COR-L47 (cell line): ENCODE data around the gene TECPR2.
A peak's percentile ranks its signal among the peaks of the same experiment; 100 is the strongest.
"Not testable (repeated sequence)": the region's sequence is repeated elsewhere in the genome, so short reads cannot be mapped to it uniquely, and the experiment has no call there.

ENCODE experiments used
- DNase-seq: peaks from one replicate; lab custom pipeline; 2025; lab: John Stamatoyannopoulos, UW

The TECPR2 gene

GRCh38 chr14:102362545-102363181 lies at the start of gene TECPR2, which contains the start of gene CINP:
Gene TECPR2, plus strand, starts transcription at chr14:102362941. Its CDS starts 13,781 bp downstream, at chr14:102376722.
Gene CINP, minus strand, starts transcription at chr14:102362890. Its CDS starts 39 bp downstream, at chr14:102362851.
- DNase-seq = peak; percentile 100

GRCh38 chr14:102314242-102315011 lies 48.3 kb upstream of the TECPR2 start:
- DNase-seq = peak; percentile 83

- DNase-seq = no peak
Observed at GRCh38 chr14:102315121-102315520, 47.6 kb upstream of the TECPR2 start.

- peak; percentile 75 for DNase-seq
Observed at GRCh38 chr14:102316338-102316742, 46.4 kb upstream of the TECPR2 start.

GRCh38 chr14:102316743-102317563 lies 45.8 kb upstream of the TECPR2 start:
- DNase-seq = peak; percentile 96

- peak; percentile 35 for DNase-seq
Observed at GRCh38 chr14:102317564-102318248, 45.0 kb upstream of the TECPR2 start.

- DNase-seq = no peak
Observed at GRCh38 chr14:102318781-102319276, 43.9 kb upstream of the TECPR2 start.

GRCh38 chr14:102319351-102320032 lies 43.2 kb upstream of the TECPR2 start, which contains the start of gene ZNF839:
Gene ZNF839, plus strand, starts transcription at chr14:102319746. Its CDS starts 20 bp downstream, at chr14:102319766.
- DNase-seq = peak; percentile 95

- peak; percentile 53 for DNase-seq
Observed at GRCh38 chr14:102320033-102320660, 42.6 kb upstream of the TECPR2 start.

- DNase-seq = no peak
Observed at GRCh38 chr14:102320671-102321455, 41.9 kb upstream of the TECPR2 start.

GRCh38 chr14:102321456-102322422 lies 41.0 kb upstream of the TECPR2 start:
- DNase-seq = no peak

- DNase-seq = peak; percentile 84
Observed at GRCh38 chr14:102323102-102323501, 39.6 kb upstream of the TECPR2 start.

GRCh38 chr14:102325791-102326345 lies 36.9 kb upstream of the TECPR2 start:
- DNase-seq = no peak

- no peak for DNase-seq
Observed at GRCh38 chr14:102326583-102326982, 36.2 kb upstream of the TECPR2 start.

- not testable (repeated sequence) for DNase-seq
Observed at GRCh38 chr14:102329381-102329780, 33.4 kb upstream of the TECPR2 start.

GRCh38 chr14:102330806-102331205 lies 31.9 kb upstream of the TECPR2 start:
- no peak for DNase-seq

- no peak for DNase-seq
Observed at GRCh38 chr14:102333390-102333789, 29.4 kb upstream of the TECPR2 start.
